Osteocyte (in vitro differentiated cells): Measurements from ENCODE around the gene RNF149. TPM values are rescaled to one million over a fixed set of nuclear protein-coding genes. Genes with fewer than 3 reads are reported as not detected.
A peak's percentile ranks its signal among the peaks of the same experiment; 100 is the strongest.

Source experiments
- DNase-seq: peaks from one replicate; pipeline ENCODE4 v3.0.0; 2021; ENCODE audit warnings: mixed read lengths; ENCODE audit not compliant: unreplicated experiment; ENCODE audit errors: extremely low spot score
- H3K27ac Mint-ChIP-seq: one replicate; pipeline ENCODE4 v1.8.0; 2021; ENCODE audit warnings: mild to moderate bottlenecking, mixed read lengths; ENCODE audit not compliant: unreplicated experiment
- H3K27me3 Mint-ChIP-seq: one replicate; pipeline ENCODE4 v1.8.0; 2021; ENCODE audit warnings: mixed read lengths; ENCODE audit not compliant: unreplicated experiment
- H3K36me3 Mint-ChIP-seq: one replicate; pipeline ENCODE4 v1.8.0; 2021; ENCODE audit warnings: mixed read lengths; ENCODE audit not compliant: unreplicated experiment
- H3K4me1 Mint-ChIP-seq: one replicate; pipeline ENCODE4 v1.8.0; 2021; ENCODE audit warnings: mixed read lengths; ENCODE audit not compliant: unreplicated experiment
- H3K4me3 Mint-ChIP-seq: one replicate; pipeline ENCODE4 v1.8.0; 2021; ENCODE audit warnings: mild to moderate bottlenecking, moderate library complexity, mixed read lengths; ENCODE audit not compliant: unreplicated experiment
- H3K9me3 Mint-ChIP-seq: one replicate; pipeline ENCODE4 v1.8.0; 2021; ENCODE audit warnings: mixed read lengths; ENCODE audit not compliant: unreplicated experiment
- total RNA-seq: library from RNA; stranded (reverse); gene quantifications from 2 replicates; pipeline ENCODE4 v1.2.1, GENCODE V29; 2021
- TF ChIP-seq, protein P1 (sequence below): fragments of 200-600 bp; sonication (generic); IDR thresholded peaks from 2 replicates; pipeline ENCODE4 v1.5.0; 2021; ENCODE audit warnings: antibody characterized with exemption, mild to moderate bottlenecking, moderate library complexity

The RNF149 gene
- total RNA-seq, 1 donor from 2014 or later, result 31.8 TPM

DNA sequence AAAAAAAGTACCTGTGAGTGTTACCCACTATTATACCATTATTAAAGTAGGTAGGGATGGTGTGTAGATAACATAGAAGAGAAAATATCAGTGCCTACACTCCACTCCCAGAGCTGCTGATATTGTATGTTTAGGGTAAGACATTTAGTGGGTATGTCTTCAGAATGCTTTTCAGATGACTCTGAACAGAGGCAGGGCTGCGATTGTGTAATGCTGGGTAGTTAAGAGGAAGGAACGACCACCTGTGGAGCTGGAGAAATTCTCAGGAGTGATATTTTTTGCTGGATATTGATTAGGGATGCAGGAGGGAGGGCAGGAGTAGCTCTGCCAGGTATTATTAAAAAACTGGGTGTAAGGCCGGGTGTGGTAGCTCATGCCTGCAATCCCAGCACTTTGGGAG lies 53.0 kb downstream of the RNF149 start:
- no peaks in the 10 kb centered on the region for H3K9me3 Mint-ChIP-seq
- no peaks in the 10 kb centered on the region for H3K27me3 Mint-ChIP-seq
- H3K4me1 Mint-ChIP-seq, result peaks cover 28% of the 10 kb centered on the region
- peak overlapping the region; percentile 23 for H3K4me3 Mint-ChIP-seq
- no peak overlapping the region for H3K27ac Mint-ChIP-seq
- no peak for DNase-seq
- TF ChIP-seq, protein P1, sequence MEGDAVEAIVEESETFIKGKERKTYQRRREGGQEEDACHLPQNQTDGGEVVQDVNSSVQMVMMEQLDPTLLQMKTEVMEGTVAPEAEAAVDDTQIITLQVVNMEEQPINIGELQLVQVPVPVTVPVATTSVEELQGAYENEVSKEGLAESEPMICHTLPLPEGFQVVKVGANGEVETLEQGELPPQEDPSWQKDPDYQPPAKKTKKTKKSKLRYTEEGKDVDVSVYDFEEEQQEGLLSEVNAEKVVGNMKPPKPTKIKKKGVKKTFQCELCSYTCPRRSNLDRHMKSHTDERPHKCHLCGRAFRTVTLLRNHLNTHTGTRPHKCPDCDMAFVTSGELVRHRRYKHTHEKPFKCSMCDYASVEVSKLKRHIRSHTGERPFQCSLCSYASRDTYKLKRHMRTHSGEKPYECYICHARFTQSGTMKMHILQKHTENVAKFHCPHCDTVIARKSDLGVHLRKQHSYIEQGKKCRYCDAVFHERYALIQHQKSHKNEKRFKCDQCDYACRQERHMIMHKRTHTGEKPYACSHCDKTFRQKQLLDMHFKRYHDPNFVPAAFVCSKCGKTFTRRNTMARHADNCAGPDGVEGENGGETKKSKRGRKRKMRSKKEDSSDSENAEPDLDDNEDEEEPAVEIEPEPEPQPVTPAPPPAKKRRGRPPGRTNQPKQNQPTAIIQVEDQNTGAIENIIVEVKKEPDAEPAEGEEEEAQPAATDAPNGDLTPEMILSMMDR, result no peak
- H3K36me3 Mint-ChIP-seq, result peaks cover 15% of the 10 kb centered on the region

DNA sequence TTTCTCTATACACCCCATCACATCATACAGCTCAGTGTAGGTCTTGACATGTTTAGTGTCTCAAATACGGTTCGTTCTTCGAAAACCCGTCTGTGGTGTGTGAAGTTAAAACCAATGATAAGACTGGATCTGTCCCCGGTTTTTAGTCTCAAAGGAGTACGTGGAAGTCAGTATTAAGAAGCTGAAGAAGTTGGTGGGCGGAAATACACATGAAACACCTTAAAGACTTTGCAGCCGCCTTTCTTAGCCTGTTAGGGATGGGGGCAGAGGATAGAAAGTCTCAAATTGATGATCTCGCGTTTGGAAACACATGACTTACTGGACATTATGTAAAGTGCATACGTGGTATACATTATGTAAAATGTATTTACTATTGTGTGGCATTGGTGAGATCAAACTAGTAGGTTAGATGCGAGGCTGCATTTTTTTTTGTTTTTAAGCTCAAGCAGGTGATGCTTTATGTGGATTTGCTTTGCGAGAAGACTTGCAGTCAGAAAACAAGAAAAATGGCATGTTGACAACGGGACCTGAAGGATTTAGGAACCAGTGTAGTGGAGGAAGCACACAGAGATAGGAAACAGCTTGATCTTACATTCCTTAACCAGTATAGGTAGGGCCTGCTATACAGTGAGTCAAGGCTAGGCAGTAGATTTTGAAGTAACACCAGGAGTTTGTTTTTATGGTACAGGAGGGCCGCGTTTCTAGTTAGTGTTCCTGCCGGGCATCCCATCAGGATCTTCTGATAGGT lies 54.6 kb downstream of the RNF149 start:
- H3K9me3 Mint-ChIP-seq, result no peaks in the 10 kb centered on the region
- H3K4me1 Mint-ChIP-seq, result peaks cover 28% of the 10 kb centered on the region
- DNase-seq, result no peak
- no peaks in the 10 kb centered on the region for H3K27me3 Mint-ChIP-seq
- peak overlapping the region; percentile 85 for H3K27ac Mint-ChIP-seq
- peaks cover 10% of the 10 kb centered on the region for H3K36me3 Mint-ChIP-seq
- peak overlapping the region; percentile 94 for H3K4me3 Mint-ChIP-seq
- TF ChIP-seq, protein P1, result no peak

DNA sequence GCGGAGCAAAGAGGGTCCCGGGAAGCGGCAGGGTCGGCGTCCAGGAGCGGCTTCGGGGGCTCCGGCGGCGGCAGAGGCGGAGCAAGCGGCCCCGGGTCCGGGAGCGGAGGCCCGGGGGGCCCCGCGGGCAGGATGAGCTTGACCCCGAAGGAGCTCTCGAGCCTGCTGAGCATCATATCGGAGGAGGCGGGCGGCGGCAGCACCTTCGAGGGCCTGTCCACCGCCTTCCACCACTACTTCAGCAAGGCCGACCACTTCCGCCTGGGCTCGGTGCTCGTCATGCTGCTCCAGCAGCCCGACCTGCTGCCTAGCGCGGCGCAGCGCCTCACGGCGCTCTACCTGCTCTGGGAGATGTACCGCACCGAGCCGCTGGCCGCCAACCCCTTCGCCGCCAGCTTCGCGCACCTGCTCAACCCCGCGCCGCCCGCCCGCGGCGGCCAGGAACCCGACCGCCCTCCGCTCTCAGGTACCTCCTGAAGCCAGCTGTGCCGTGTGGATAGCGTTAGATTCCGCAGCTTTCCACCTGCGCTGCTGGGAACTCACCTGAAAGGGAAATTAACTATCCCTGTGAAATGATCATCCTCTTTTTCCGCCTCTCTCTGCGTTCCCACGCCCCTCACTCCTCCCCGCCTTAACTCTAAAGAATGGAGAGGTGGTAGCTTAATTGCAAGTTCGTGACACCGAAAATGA lies 55.3 kb downstream of the RNF149 start:
- no peaks in the 10 kb centered on the region for H3K27me3 Mint-ChIP-seq
- H3K27ac Mint-ChIP-seq, result peak overlapping the region; percentile 96
- DNase-seq, result peak; percentile 87
- H3K36me3 Mint-ChIP-seq, result peaks cover 5% of the 10 kb centered on the region
- H3K4me3 Mint-ChIP-seq, result peak overlapping the region; percentile 94
- TF ChIP-seq, protein P1, result no peak
- no peaks in the 10 kb centered on the region for H3K9me3 Mint-ChIP-seq
- H3K4me1 Mint-ChIP-seq, result peaks cover 28% of the 10 kb centered on the region

DNA sequence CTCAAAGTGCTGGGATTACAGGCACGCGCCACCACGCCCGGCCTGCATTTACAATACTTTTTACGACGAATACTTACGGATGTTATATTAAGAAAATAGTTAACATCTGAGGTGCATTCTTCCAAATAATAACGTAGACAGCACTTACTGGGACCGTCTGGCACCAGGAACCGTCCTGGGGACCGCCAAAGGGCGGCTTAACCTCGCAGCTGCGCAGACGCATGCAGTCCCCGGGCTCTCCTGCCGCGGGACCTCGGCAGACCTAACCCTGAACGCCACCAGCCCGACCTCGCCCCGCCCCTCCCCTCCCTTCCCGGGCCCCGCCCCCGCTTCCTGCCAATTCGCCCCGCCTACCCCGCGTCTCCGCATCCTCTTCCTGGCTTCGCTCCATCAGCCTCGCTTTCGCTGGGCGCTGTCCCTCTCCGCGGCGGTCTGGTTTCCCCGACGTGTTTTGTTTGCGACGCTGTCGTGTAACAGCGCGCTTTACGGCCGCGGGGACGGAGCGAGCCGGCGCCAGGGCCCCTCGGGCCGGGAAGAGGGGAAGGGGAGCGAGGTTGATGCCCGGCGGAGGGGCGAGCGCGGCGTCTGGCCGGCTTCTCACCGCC lies 56.0 kb downstream of the RNF149 start, which contains the start of gene CNOT11:
Gene CNOT11, plus strand, starts transcription at position 479 of the 605 bp plus-strand sequence. Its CDS starts 79 bp downstream, at position 558.
- Mint-ChIP-seq H3K27me3 (no peaks in the 10 kb centered on the region), H3K27ac (peak within 1 kb of the TSS; percentile 96), H3K4me1 (peaks cover 28% of the 10 kb centered on the region)

More for the DNA sequence above, 56.0 kb downstream of the RNF149 start, which contains the start of gene CNOT11:
- H3K9me3 Mint-ChIP-seq, result no peaks in the 10 kb centered on the region
- TF ChIP-seq, protein P1, result no peak
- peaks cover 1% of the 10 kb centered on the region for H3K36me3 Mint-ChIP-seq
- peak; percentile 100 for DNase-seq
- peak within 1 kb of the TSS; percentile 94 for H3K4me3 Mint-ChIP-seq
